ENCODE results near the gene ARHGAP21.

The ARHGAP21 gene

GRCh38 chr10:24569828-24570657 lies 153.6 kb downstream of the ARHGAP21 start:
- no peak for DNase-seq

GRCh38 chr10:24569330-24569796 lies 154.3 kb downstream of the ARHGAP21 start:
- no peak for DNase-seq

- DNase-seq: no peak
These were observed 155.6 kb downstream of the ARHGAP21 start for GRCh38 chr10:24568042-24568441.

- DNase-seq: no peak
These were observed 162.2 kb downstream of the ARHGAP21 start for GRCh38 chr10:24561453-24561852.

GRCh38 chr10:24556750-24557742 lies 166.6 kb downstream of the ARHGAP21 start:
- DNase-seq: no peak

GRCh38 chr10:24556126-24556749 lies 167.4 kb downstream of the ARHGAP21 start:
- DNase-seq: no peak

GRCh38 chr10:24554036-24554435 lies 169.7 kb downstream of the ARHGAP21 start:
- no peak for DNase-seq

- no peak for DNase-seq
These were observed 170.6 kb downstream of the ARHGAP21 start for GRCh38 chr10:24553051-24553612.

GRCh38 chr10:24552346-24553016 lies 171.2 kb downstream of the ARHGAP21 start:
- DNase-seq: no peak

- DNase-seq: no peak
These were observed 172.5 kb downstream of the ARHGAP21 start for GRCh38 chr10:24551161-24551560.

- DNase-seq: no peak
These were observed 173.0 kb downstream of the ARHGAP21 start for GRCh38 chr10:24550680-24551079.

GRCh38 chr10:24545585-24545984 lies 178.1 kb downstream of the ARHGAP21 start:
- no peak for DNase-seq

GRCh38 chr10:24544776-24545175 lies 178.9 kb downstream of the ARHGAP21 start:
- DNase-seq: no peak

GRCh38 chr10:24542314-24543270 lies 181.1 kb downstream of the ARHGAP21 start:
- no peak for DNase-seq

- no peak for DNase-seq
These were observed 182.4 kb downstream of the ARHGAP21 start for GRCh38 chr10:24541239-24541753.

GRCh38 chr10:24536636-24537035 lies 187.1 kb downstream of the ARHGAP21 start:
- DNase-seq: no peak

GRCh38 chr10:24533981-24534380 lies 189.7 kb downstream of the ARHGAP21 start:
- no peak for DNase-seq

Data from NCI-H774 (cell line).